ENCODE measurements around the gene AMER1. TPM values are rescaled to one million over a fixed set of nuclear protein-coding genes. Genes with fewer than 3 reads are reported as not detected.

The AMER1 gene
- total and polyA plus RNA-seq, 2 donors from 2014 or later: 1.5 to 5.7 TPM

GRCh38 chrX:64192040-64192439 is 13.5 kb downstream of the AMER1 start:
- Histone ChIP-seq H3K4me1 (ENCODE audit: control insufficient read depth in 2 of 3, insufficient read depth in 2 of 3, low read depth in 1 of 3, low read length in 3 of 3) (no peaks in the 10 kb centered on the region), H3K4me3 (ENCODE audit: low read length in 3 of 3) (no peak overlapping the region), H3K9me3 (ENCODE audit: control insufficient read depth in 2 of 3, insufficient read depth in 1 of 3, low read length in 3 of 3) (no peaks in the 10 kb centered on the region), H3K9ac (ENCODE audit: low read length in 3 of 3) (no peak overlapping the region), H3K27me3 (ENCODE audit: control insufficient read depth, insufficient read depth, low read length) (no peaks in the 10 kb centered on the region), H3K27ac (ENCODE audit: low read depth in 2 of 2, low read length in 2 of 2) (no peak overlapping the region), H3K36me3 (ENCODE audit: control insufficient read depth in 2 of 3, insufficient read depth in 3 of 3, low read length in 3 of 3) (peaks cover 0 to 2% (median 0%) of the 10 kb centered on the region in 3 donors)
- FAIRE-seq (no peak), DNase-seq (no peak)
- TF ChIP-seq CTCF (IDR thresholded peaks at IDR 0.05; ENCODE audit: borderline replicate concordance, extremely low read depth, insufficient read depth): no peak
- intact Hi-C loops (cut with DNase I): no loop called here

- FAIRE-seq: no peak
Measured at GRCh38 chrX:64191281-64192010, 14.1 kb downstream of the AMER1 start.

GRCh38 chrX:64190136-64190740 is 15.3 kb downstream of the AMER1 start:
- H3K4me1 ChIP-seq (ENCODE audit: control insufficient read depth in 2 of 3, insufficient read depth in 2 of 3, low read depth in 1 of 3, low read length in 3 of 3): no peaks in the 10 kb centered on the region
- no peak for FAIRE-seq
- no peak for DNase-seq

More at GRCh38 chrX:64191281-64192010, 14.1 kb downstream of the AMER1 start:
- Histone ChIP-seq H3K4me3 (ENCODE audit: low read length in 3 of 3) (no peak overlapping the region), H3K27ac (ENCODE audit: low read depth in 2 of 2, low read length in 2 of 2) (no peak overlapping the region), H3K36me3 (ENCODE audit: control insufficient read depth in 2 of 3, insufficient read depth in 3 of 3, low read length in 3 of 3) (peaks cover 0 to 2% (median 0%) of the 10 kb centered on the region in 3 donors), H3K4me1 (ENCODE audit: control insufficient read depth in 2 of 3, insufficient read depth in 2 of 3, low read depth in 1 of 3, low read length in 3 of 3) (no peaks in the 10 kb centered on the region), H3K9ac (ENCODE audit: low read length in 3 of 3) (no peak overlapping the region), H3K9me3 (ENCODE audit: control insufficient read depth in 2 of 3, insufficient read depth in 1 of 3, low read length in 3 of 3) (no peaks in the 10 kb centered on the region), H3K27me3 (ENCODE audit: control insufficient read depth, insufficient read depth, low read length) (no peaks in the 10 kb centered on the region)
- intact Hi-C loops (cut with DNase I): no loop called here
- DNase-seq: no peak
- no peak for TF ChIP-seq CTCF (IDR thresholded peaks at IDR 0.05; ENCODE audit: borderline replicate concordance, extremely low read depth, insufficient read depth)

More at GRCh38 chrX:64190136-64190740, 15.3 kb downstream of the AMER1 start:
- Histone ChIP-seq H3K36me3 (ENCODE audit: control insufficient read depth in 2 of 3, insufficient read depth in 3 of 3, low read length in 3 of 3) (peaks cover 0 to 2% (median 0%) of the 10 kb centered on the region in 3 donors), H3K27me3 (ENCODE audit: control insufficient read depth, insufficient read depth, low read length) (no peaks in the 10 kb centered on the region), H3K27ac (ENCODE audit: low read depth in 2 of 2, low read length in 2 of 2) (no peak overlapping the region), H3K9me3 (ENCODE audit: control insufficient read depth in 2 of 3, insufficient read depth in 1 of 3, low read length in 3 of 3) (no peaks in the 10 kb centered on the region), H3K9ac (ENCODE audit: low read length in 3 of 3) (no peak overlapping the region), H3K4me3 (ENCODE audit: low read length in 3 of 3) (no peak overlapping the region)
- intact Hi-C loops (cut with DNase I): no loop called here
- TF ChIP-seq CTCF (IDR thresholded peaks at IDR 0.05; ENCODE audit: borderline replicate concordance, extremely low read depth, insufficient read depth): no peak

All from kidney (tissue), 14 donors.